DMS53 treated with DMSO at 0.1 percent for 48 hours (cell line): ENCODE data around the gene GTF2H4.
"Not testable (repeated sequence)": the region's sequence is repeated elsewhere in the genome, so short reads cannot be mapped to it uniquely, and the experiment has no call there.

Experiments used
- DNase-seq: peaks from one replicate; lab custom pipeline; 2025; ENCODE audit not compliant: unreplicated experiment; lab: John Stamatoyannopoulos, UW

Gene GTF2H4

GRCh38 chr6:30917487-30917886 lies 9.5 kb downstream of the GTF2H4 start:
- no peak for DNase-seq

GRCh38 chr6:30918670-30919069 lies 10.7 kb downstream of the GTF2H4 start:
- no peak for DNase-seq

GRCh38 chr6:30922447-30922852 lies 14.4 kb downstream of the GTF2H4 start:
- no peak for DNase-seq

GRCh38 chr6:30924040-30924627 lies 16.1 kb downstream of the GTF2H4 start:
- DNase-seq: not testable (repeated sequence)

GRCh38 chr6:30926644-30927043 lies 18.6 kb downstream of the GTF2H4 start:
- DNase-seq: no peak

GRCh38 chr6:30927080-30927479 lies 19.1 kb downstream of the GTF2H4 start:
- not testable (repeated sequence) for DNase-seq

GRCh38 chr6:30928677-30929076 lies 20.7 kb downstream of the GTF2H4 start:
- DNase-seq: no peak

- no peak for DNase-seq
Measured at GRCh38 chr6:30930506-30930905, 22.5 kb downstream of the GTF2H4 start.

GRCh38 chr6:30931272-30931671 lies 23.3 kb downstream of the GTF2H4 start:
- DNase-seq: no peak

GRCh38 chr6:30931969-30932645 lies 24.1 kb downstream of the GTF2H4 start, which contains the start of gene SFTA2:
Gene SFTA2 (minus strand): TSS chr6:30932170. CDS start chr6:30932096, 74 bp downstream.
- peak; percentile 66 for DNase-seq

- no peak for DNase-seq
Measured at GRCh38 chr6:30932665-30933365, 24.8 kb downstream of the GTF2H4 start.

- no peak for DNase-seq
Measured at GRCh38 chr6:30935018-30935417, 27.0 kb downstream of the GTF2H4 start.

GRCh38 chr6:30937265-30937664 lies 29.3 kb downstream of the GTF2H4 start:
- no peak for DNase-seq

GRCh38 chr6:30938730-30939129 lies 30.7 kb downstream of the GTF2H4 start:
- DNase-seq: no peak

GRCh38 chr6:30939473-30939872 lies 31.5 kb downstream of the GTF2H4 start:
- DNase-seq: no peak

- no peak for DNase-seq
Measured at GRCh38 chr6:30940361-30940986, 32.5 kb downstream of the GTF2H4 start, which contains the start of gene MUCL3. Gene MUCL3 (plus strand): TSS chr6:30940973. CDS start chr6:30941000, 27 bp downstream.

GRCh38 chr6:30942338-30943060 lies 34.5 kb downstream of the GTF2H4 start:
- no peak for DNase-seq

- DNase-seq: no peak
Measured at GRCh38 chr6:30944051-30944450, 36.0 kb downstream of the GTF2H4 start.

- DNase-seq: no peak
Measured at GRCh38 chr6:30945281-30945680, 37.3 kb downstream of the GTF2H4 start.

GRCh38 chr6:30947231-30947630 lies 39.2 kb downstream of the GTF2H4 start:
- DNase-seq: no peak

GRCh38 chr6:30948811-30949210 lies 40.8 kb downstream of the GTF2H4 start:
- no peak for DNase-seq
